GM12874 (cell line): ENCODE measurements around the gene PIK3R5.

Source experiments
- CTCF ChIP-seq: IDR thresholded peaks from 2 replicates; pipeline ENCODE4 v1.5.1; 2011; ENCODE audit warnings: low read depth, mild to moderate bottlenecking, control low read depth, low read length, moderate library complexity; ENCODE audit not compliant: insufficient read depth

Gene PIK3R5

DNA sequence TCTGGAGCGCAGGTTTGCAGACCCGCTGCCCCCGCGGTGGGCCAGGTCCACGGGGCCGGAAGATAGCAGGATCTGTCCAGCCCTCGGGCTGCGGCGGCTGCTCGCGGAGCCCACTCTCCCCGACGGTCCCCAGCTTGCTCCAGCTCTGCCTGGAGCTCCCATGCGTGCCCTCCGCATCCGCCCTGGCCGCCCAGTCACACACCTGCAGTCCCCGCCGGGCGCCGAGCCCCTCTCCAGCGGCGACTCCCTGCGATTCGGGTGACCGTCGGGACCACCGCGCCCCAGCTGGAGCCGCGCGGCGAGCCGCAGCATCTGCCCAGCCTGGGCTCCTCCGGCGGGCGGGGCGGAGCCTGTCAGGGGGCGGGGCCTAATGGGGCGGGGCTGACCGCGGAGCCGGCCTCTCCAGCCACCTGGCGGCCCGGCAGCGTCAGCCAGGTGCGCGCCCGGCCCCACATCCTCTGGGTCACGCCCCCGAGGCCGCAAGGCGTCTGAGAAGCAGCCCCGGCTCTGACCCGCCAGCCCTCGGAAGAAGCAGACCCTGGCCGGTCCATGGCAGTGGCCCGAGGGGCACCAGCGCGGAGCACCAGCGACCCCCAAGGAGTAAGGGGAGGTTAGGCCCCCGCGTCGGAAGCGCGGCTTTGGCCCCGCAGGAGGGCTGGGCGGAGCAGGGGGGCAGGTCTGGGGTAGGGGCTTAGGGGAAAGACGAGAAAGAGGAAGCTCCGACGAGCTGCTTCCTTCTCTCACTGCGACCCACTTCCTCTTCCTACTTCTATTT lies at the start of gene PIK3R5:
PIK3R5 (minus strand) TSS at position 314 of the 775 bp plus-strand sequence. CDS start 54,213 bp downstream, outside the sequence.
- no peak for TF ChIP-seq CTCF

DNA sequence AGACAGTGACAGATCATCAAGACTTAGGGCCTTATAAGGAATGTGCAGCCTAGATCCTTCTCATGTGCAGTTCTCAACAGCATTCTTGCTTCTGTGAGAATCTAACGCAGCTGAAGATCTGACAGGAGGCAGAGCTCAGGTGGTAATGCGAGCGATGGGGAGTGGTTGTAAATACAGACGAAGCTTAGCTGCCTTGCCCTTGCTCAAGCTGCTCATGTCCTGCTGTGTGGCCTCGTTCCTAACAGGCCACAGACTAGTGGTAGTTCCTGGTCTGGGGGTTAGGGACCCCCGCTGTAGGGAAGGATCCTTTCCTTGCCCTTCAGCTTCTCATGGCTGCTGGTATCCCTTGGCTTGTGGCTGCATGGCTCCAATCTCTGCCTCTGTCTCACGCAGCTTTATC lies 45.5 kb upstream of the PIK3R5 start:
- no peak for TF ChIP-seq CTCF

DNA sequence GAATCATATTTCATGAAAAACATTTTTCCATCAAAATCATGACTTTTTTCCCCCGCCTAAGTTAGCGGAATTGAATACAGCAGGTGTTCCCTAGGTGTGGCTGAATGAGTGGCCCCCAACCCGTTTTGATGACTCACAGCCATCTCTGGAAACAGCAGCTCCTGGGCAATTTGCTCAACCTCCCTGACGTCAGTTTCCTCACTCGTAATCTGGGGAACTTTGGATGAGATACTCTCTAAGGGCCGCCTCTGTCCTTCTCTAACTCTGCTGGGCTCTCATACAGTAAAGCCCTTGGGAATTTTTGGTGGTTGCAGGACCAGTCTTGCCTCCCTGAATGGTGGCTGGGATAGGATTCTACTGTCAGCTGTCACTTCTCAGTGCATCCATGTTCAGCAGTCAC lies 44.2 kb upstream of the PIK3R5 start:
- no peak for TF ChIP-seq CTCF

GRCh38 chr17:9009096-9009495 lies 43.6 kb upstream of the PIK3R5 start:
- TF ChIP-seq CTCF, result no peak

DNA sequence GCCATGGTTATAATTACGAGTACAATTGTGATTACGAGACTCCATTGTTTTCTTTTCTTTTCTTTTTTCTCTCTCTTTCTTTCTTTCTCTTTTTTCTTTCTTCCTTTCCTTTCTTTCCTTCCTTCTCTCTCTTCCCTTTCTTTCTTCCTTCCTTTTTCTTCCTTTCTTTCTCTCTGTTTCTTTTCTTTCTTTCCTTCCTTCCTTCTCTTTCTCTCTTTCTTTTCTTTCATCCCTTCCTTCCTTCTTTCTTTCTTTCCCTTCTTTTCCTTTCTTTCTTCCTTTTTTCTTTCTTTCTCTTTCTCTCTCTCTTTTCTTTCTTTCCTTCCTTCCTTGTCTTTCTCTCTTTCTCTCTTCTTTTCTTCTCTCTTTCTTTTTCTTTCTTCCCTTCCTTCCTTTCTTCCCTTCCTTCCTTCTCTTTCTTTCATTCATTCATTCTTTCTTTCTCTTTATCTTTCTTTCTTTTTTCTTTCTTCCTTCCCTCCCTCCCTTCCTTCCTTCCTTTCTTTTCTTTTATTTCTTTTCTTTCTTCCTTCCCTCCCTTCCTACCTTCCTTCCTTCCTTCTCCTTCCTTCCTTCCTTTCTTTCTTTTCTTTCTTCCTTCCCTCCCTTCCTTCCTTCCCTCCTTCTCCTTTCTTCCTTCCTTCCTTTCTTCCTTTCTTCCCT lies 41.7 kb upstream of the PIK3R5 start:
- no peak for TF ChIP-seq CTCF

DNA sequence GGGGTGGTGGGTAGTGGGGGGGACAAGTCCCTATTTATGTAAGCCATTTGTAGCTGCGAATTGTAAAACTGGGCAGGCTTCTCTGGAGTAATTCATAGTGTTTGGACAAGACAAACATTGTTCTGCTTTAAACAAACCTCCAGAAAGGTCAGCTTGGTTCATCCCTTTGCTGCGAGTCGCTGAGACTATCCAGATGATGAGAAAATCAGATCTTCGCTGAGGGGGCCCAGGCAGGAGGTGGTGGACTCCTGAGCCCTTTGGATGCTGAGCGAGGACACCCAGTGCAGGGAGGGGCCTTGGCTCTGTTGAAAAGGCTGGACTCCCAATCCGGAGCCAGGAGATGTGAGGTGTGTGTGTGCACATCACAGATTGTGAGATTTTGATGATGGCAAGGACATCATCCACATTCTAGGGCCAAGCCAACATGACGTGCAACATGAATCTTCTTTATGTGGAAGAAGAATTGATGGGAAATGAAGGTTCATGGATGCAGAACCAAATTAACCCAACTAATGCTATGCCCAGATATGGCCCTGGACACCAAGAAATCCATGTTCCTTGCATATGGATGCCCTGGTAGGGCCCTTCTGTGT lies 40.8 kb upstream of the PIK3R5 start:
- no peak for TF ChIP-seq CTCF

- no peak for TF ChIP-seq CTCF
Observed at GRCh38 chr17:9004961-9005285, 39.4 kb upstream of the PIK3R5 start.
